Omental fat pad (tissue), 4 donors: Measurements from ENCODE around the gene AMDHD1. TPM values are rescaled to one million over a fixed set of nuclear protein-coding genes. Genes with fewer than 3 reads are reported as not detected.
"Not testable (repeated sequence)": the region's sequence is repeated elsewhere in the genome, so short reads cannot be mapped to it uniquely, and the experiment has no call there.

Source experiments
- ATAC-seq: fragments of 150-250 bp; one replicate; pipeline ENCODE4 v1.9.1; 2016; ENCODE audit warnings: mild to moderate bottlenecking, moderate library complexity; ENCODE audit not compliant: low FRiP score
- DNase-seq: peaks from one replicate; pipeline ENCODE4 v3.0.0-alpha.2; 2019; ENCODE audit warnings: low spot score
- total RNA-seq, 4 donors: library from RNA; depleted of rRNA; stranded (reverse); fragments of >200 nt; gene quantifications; one replicate each; pipeline ENCODE4 v1.1.0, GENCODE V29; 2016
- TF ChIP-seq, protein P1 (sequence below), 3 donors: fragments of 450-650 bp; IDR thresholded peaks; one replicate each; pipeline ENCODE4 v1.5.1; 2016 to 2017; ENCODE audit warnings: antibody characterized with exemption in 3 of 3, mild to moderate bottlenecking in 3 of 3, moderate library complexity in 2 of 3

The AMDHD1 gene
- total RNA-seq, 4 donors from 2014 or later, result 0.69 to 3.2 (median 1.4) TPM

DNA sequence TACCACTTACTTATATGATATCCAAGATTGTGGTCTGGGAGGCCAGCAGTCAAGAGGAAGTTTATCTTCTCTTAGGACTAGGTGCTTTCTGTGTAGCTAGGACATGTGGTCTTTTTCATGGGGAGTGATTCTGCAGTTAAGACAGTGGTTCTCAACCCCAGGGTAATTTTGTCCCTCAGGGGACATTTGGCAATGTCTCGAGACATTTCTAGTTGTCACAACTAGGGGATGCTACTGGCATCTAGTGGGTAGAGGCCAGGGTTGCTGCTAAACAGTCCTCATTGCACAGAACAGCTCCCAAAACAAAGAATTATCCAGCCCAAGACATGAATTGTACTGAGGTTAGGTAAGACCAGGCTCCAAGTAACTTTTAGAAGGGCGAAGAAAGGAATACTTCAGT lies 20.0 kb downstream of the AMDHD1 start:
- DNase-seq, result no peak
- TF ChIP-seq, protein P1, sequence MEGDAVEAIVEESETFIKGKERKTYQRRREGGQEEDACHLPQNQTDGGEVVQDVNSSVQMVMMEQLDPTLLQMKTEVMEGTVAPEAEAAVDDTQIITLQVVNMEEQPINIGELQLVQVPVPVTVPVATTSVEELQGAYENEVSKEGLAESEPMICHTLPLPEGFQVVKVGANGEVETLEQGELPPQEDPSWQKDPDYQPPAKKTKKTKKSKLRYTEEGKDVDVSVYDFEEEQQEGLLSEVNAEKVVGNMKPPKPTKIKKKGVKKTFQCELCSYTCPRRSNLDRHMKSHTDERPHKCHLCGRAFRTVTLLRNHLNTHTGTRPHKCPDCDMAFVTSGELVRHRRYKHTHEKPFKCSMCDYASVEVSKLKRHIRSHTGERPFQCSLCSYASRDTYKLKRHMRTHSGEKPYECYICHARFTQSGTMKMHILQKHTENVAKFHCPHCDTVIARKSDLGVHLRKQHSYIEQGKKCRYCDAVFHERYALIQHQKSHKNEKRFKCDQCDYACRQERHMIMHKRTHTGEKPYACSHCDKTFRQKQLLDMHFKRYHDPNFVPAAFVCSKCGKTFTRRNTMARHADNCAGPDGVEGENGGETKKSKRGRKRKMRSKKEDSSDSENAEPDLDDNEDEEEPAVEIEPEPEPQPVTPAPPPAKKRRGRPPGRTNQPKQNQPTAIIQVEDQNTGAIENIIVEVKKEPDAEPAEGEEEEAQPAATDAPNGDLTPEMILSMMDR (IDR thresholded peaks at IDR 0.05), result no peak
- no peak for ATAC-seq

GRCh38 chr12:95966287-95966870 lies 23.2 kb downstream of the AMDHD1 start:
- TF ChIP-seq, protein P1 (IDR thresholded peaks at IDR 0.05), result no peak
- ATAC-seq, result no peak

DNA sequence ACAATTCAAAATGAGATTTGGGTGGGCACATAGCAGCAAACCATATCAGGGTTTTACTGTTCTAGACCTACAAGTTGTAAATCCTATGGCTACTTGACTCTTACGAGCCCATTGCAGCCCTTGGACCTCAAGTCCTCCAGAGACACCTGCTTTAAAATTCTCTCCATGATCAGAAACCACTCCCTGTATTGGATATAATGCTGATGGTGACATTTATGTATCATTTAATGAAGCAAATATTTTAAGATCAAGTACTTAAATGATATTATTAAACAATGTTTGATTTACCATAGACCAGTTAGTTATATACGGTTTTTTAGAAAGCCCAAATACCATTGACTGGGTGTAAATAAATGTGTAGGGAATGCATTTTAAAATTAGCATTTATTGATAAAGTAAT lies 24.2 kb downstream of the AMDHD1 start:
- DNase-seq (no peak), ATAC-seq (no peak)
- TF ChIP-seq, protein P1 (IDR thresholded peaks at IDR 0.05), result no peak

More at GRCh38 chr12:95966287-95966870, 23.2 kb downstream of the AMDHD1 start:
- no peak for DNase-seq

DNA sequence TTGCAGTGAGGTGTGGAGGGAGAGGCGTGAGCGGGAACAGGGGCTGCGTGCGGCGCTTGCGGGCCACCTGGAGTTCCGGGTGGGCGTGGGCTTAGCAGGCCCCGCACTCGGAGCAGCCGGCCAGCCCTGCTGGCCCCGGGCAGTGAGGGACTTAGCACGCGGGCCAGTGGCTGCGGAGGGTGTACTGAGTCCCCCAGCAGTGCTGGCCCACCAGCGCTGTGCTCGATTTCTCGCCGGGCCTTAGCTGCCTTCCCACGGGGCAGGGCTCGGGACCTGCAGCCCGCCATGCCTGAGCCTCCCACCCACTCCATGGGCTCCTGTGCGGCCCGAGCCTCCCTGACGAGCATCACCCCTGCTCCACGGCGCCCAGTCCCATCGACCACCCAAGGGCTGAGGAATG lies 26.0 kb downstream of the AMDHD1 start:
- ATAC-seq, DNase-seq: not testable (repeated sequence)

DNA sequence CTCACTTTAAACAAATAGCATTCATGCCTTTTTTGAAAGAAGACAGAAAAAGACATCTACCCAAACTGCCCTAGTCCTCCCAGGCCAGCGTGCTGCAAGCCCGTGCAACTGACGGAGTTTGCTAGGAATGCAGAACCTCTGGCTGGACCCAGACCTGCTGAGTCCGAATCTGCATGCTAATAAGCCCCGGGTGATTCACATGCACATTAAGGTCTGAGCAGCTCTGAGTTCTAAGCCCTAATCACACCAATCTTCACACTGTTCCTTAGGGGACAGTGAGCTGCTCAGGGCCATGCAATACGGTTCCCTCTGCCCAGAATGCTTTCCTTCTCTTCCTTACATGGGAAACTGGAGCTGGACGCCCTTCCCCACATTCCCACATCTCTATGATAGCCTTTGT lies 27.8 kb downstream of the AMDHD1 start:
- TF ChIP-seq, protein P1 (IDR thresholded peaks at IDR 0.05), result no peak
- ATAC-seq (no peak), DNase-seq (no peak)

DNA sequence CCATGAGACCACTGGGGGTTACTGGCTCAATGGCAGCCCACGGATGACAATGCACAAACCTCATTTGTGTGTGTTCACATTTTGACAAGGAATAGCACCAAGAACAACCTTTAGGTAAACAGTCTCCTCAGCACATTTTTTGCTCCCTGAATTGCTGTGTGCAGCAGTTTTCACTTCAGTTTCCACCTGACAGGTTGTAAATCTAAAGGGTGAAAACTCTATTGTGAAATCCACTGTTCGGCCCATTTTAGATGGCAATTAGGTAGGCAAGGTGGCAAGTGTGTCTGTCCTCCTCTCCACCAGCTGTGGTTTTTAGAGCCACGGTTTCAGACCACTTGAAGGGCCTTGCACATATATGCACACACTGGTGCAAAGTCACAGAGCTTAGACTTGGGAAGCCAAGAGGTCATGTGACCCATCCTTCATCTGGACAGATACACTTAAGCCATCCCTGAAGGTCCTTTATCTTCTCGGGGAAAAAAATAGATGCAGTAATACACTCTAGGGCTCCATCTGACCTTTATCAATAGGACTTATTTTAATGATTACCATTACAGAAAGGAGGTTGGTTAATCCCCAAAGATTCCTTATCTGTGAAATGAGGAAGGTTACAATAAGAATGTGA lies 29.8 kb downstream of the AMDHD1 start:
- ATAC-seq (no peak), DNase-seq (no peak)
- TF ChIP-seq, protein P1 (IDR thresholded peaks at IDR 0.05), result no peak

- ATAC-seq (no peak), DNase-seq (no peak)
- TF ChIP-seq, protein P1 (IDR thresholded peaks at IDR 0.05), result no peak
Measured at GRCh38 chr12:95974358-95974757, 31.2 kb downstream of the AMDHD1 start.
